HEK293 (cell line): Measurements from ENCODE around the gene EPS8.

Source experiments
- CTCF ChIA-PET: fragments of 350-600 bp; formaldehyde crosslinking; extraction: SDS; loops from one replicate; lab custom pipeline; 2021; ENCODE audit warnings: antibody characterized with exemption; lab: Yijun Ruan, JAX
- POLR2A ChIA-PET: fragments of 300-600 bp; formaldehyde crosslinking; extraction: SDS; loops from one replicate; lab custom pipeline; 2020; ENCODE audit warnings: antibody characterized with exemption, inconsistent platforms; lab: Yijun Ruan, JAX
- H3K27ac ChIP-seq: fragments of 200-500 bp; sonication (Bioruptor generic); 2 replicates; pipeline ENCODE4 v1.5.1; 2014; ENCODE audit warnings: low read depth, low read length, control low read depth, inconsistent platforms; ENCODE audit errors: extremely low read depth
- H3K36me3 ChIP-seq, 2 experiments: fragments of 200-500 bp in 1 of 2; sonication (Bioruptor generic) in 1 of 2; 1 replicate in 1 of 2; 2 replicates in 1 of 2; pipeline ENCODE4 v1.5.1; 2014 to 2017; ENCODE audit warnings: inconsistent platforms in 2 of 2, low read length in 2 of 2; ENCODE audit not compliant: control insufficient read depth in 2 of 2, insufficient read depth in 1 of 2
- H3K4me1 ChIP-seq: fragments of 200-500 bp; sonication (Bioruptor generic); 2 replicates; pipeline ENCODE4 v1.5.1; 2014; ENCODE audit warnings: mild to moderate bottlenecking, low read length, inconsistent platforms; ENCODE audit not compliant: control insufficient read depth, insufficient read depth
- H3K4me3 ChIP-seq: 2 replicates; pipeline ENCODE4 v1.5.1; 2011; ENCODE audit warnings: low read depth, mild to moderate bottlenecking, control low read depth, low read length, moderate library complexity
- H3K9me3 ChIP-seq: fragments of 200-500 bp; sonication (Bioruptor generic); 2 replicates; pipeline ENCODE4 v1.5.1; 2014; ENCODE audit warnings: low read depth, low read length, inconsistent platforms; ENCODE audit not compliant: control insufficient read depth, insufficient read depth
- FEZF1 ChIP-seq: fragments of 450-650 bp; formaldehyde crosslinking; IDR thresholded peaks from 2 replicates; pipeline ENCODE4 v1.5.1; 2016; ENCODE audit warnings: missing biosample characterization, missing genetic modification characterization
- KLF1 ChIP-seq: fragments of 450-650 bp; formaldehyde crosslinking; IDR thresholded peaks from 2 replicates; pipeline ENCODE4 v1.5.1; 2016; ENCODE audit warnings: missing biosample characterization, missing genetic modification characterization
- PRDM1 ChIP-seq: fragments of 450-650 bp; formaldehyde crosslinking; IDR thresholded peaks from 2 replicates; pipeline ENCODE4; 2016; ENCODE audit warnings: missing biosample characterization, missing genetic modification characterization
- PRDM6 ChIP-seq: fragments of 450-650 bp; formaldehyde crosslinking; IDR thresholded peaks from 2 replicates; pipeline ENCODE4 v1.5.1; 2017; ENCODE audit warnings: missing biosample characterization, missing genetic modification characterization
- RBAK ChIP-seq: fragments of 450-650 bp; formaldehyde crosslinking; IDR thresholded peaks from 2 replicates; pipeline ENCODE4 v1.5.1; 2016; ENCODE audit warnings: missing biosample characterization, missing genetic modification characterization
- REST ChIP-seq: fragments of 450-650 bp; formaldehyde crosslinking; IDR thresholded peaks from 2 replicates; pipeline ENCODE4 v1.5.1; 2016; ENCODE audit warnings: missing biosample characterization, missing genetic modification characterization
- SCRT2 ChIP-seq: fragments of 450-650 bp; formaldehyde crosslinking; IDR thresholded peaks from 2 replicates; pipeline ENCODE4 v1.5.1; 2016; ENCODE audit warnings: missing biosample characterization, missing genetic modification characterization
- ZBTB1 ChIP-seq: fragments of 450-650 bp; formaldehyde crosslinking; IDR thresholded peaks from 2 replicates; pipeline ENCODE4 v1.5.1; 2016; ENCODE audit warnings: missing biosample characterization, missing genetic modification characterization
- ZBTB10 ChIP-seq: fragments of 450-650 bp; formaldehyde crosslinking; IDR thresholded peaks from 2 replicates; pipeline ENCODE4 v1.5.1; 2016; ENCODE audit warnings: missing biosample characterization, missing genetic modification characterization
- ZBTB21 ChIP-seq: fragments of 450-650 bp; formaldehyde crosslinking; IDR thresholded peaks from 2 replicates; pipeline ENCODE4 v1.5.1; 2017; ENCODE audit warnings: missing biosample characterization, missing genetic modification characterization
- ZBTB48 ChIP-seq: fragments of 450-650 bp; formaldehyde crosslinking; IDR thresholded peaks from 2 replicates; pipeline ENCODE4 v1.5.1; 2016; ENCODE audit warnings: missing biosample characterization, missing genetic modification characterization
- ZBTB8A ChIP-seq: fragments of 450-650 bp; formaldehyde crosslinking; IDR thresholded peaks from 2 replicates; pipeline ENCODE4 v1.5.1; 2016; ENCODE audit warnings: missing biosample characterization, missing genetic modification characterization
- ZFP37 ChIP-seq: fragments of 450-650 bp; formaldehyde crosslinking; IDR thresholded peaks from 2 replicates; pipeline ENCODE4 v1.5.1; 2016; ENCODE audit warnings: missing biosample characterization, missing genetic modification characterization
- ZNF138 ChIP-seq: fragments of 450-650 bp; formaldehyde crosslinking; IDR thresholded peaks from 2 replicates; pipeline ENCODE4 v1.5.1; 2016; ENCODE audit warnings: missing biosample characterization, missing genetic modification characterization, borderline replicate concordance
- ZNF202 ChIP-seq: fragments of 450-650 bp; formaldehyde crosslinking; IDR thresholded peaks from 2 replicates; pipeline ENCODE4 v1.5.1; 2016; ENCODE audit warnings: missing biosample characterization, missing genetic modification characterization, borderline replicate concordance
- ZNF248 ChIP-seq: fragments of 450-650 bp; formaldehyde crosslinking; IDR thresholded peaks from 2 replicates; pipeline ENCODE4 v1.5.1; 2017; ENCODE audit warnings: missing biosample characterization, missing genetic modification characterization
- ZNF335 ChIP-seq: fragments of 450-650 bp; formaldehyde crosslinking; conservative IDR thresholded peaks from 2 replicates; pipeline ENCODE4 v1.5.1; 2016; ENCODE audit warnings: missing biosample characterization, missing genetic modification characterization
- ZNF341 ChIP-seq: fragments of 450-650 bp; formaldehyde crosslinking; IDR thresholded peaks from 2 replicates; pipeline ENCODE4; 2016; ENCODE audit warnings: low read depth, missing biosample characterization, missing genetic modification characterization
- ZNF398 ChIP-seq: fragments of 450-650 bp; formaldehyde crosslinking; IDR thresholded peaks from 2 replicates; pipeline ENCODE4 v1.5.1; 2017; ENCODE audit warnings: missing biosample characterization, missing genetic modification characterization
- ZNF404 ChIP-seq: fragments of 450-650 bp; formaldehyde crosslinking; IDR thresholded peaks from 2 replicates; pipeline ENCODE4 v1.5.1; 2017; ENCODE audit warnings: missing biosample characterization, missing genetic modification characterization
- ZNF416 ChIP-seq: fragments of 450-650 bp; formaldehyde crosslinking; IDR thresholded peaks from 2 replicates; pipeline ENCODE4 v1.5.1; 2016; ENCODE audit warnings: missing biosample characterization, missing genetic modification characterization
- ZNF510 ChIP-seq: fragments of 450-650 bp; formaldehyde crosslinking; IDR thresholded peaks from 2 replicates; pipeline ENCODE4 v1.5.1; 2018; ENCODE audit warnings: mild to moderate bottlenecking, missing genetic modification characterization, missing biosample characterization; ENCODE audit not compliant: insufficient replicate concordance
- ZNF549 ChIP-seq: fragments of 450-650 bp; IDR thresholded peaks from 2 replicates; pipeline ENCODE4 v1.5.1; 2018; ENCODE audit warnings: missing biosample characterization, missing genetic modification characterization, mild to moderate bottlenecking, inconsistent platforms, moderate library complexity
- ZNF580 ChIP-seq: fragments of 450-650 bp; formaldehyde crosslinking; IDR thresholded peaks from 2 replicates; pipeline ENCODE4 v1.5.1; 2016; ENCODE audit warnings: missing biosample characterization, missing genetic modification characterization
- ZNF624 ChIP-seq: fragments of 450-650 bp; formaldehyde crosslinking; IDR thresholded peaks from 2 replicates; pipeline ENCODE4 v1.5.1; 2017; ENCODE audit warnings: missing biosample characterization, missing genetic modification characterization
- ZNF654 ChIP-seq: fragments of 450-650 bp; formaldehyde crosslinking; IDR thresholded peaks from 2 replicates; pipeline ENCODE4 v1.5.1; 2016; ENCODE audit warnings: low read depth, missing biosample characterization, missing genetic modification characterization
- ZNF707 ChIP-seq: fragments of 450-650 bp; formaldehyde crosslinking; IDR thresholded peaks from 2 replicates; pipeline ENCODE4 v1.5.1; 2016; ENCODE audit warnings: missing biosample characterization, missing genetic modification characterization
- ZSCAN23 ChIP-seq: fragments of 450-650 bp; formaldehyde crosslinking; IDR thresholded peaks from 2 replicates; pipeline ENCODE4 v1.5.1; 2016; ENCODE audit warnings: missing biosample characterization, missing genetic modification characterization

The EPS8 gene

GRCh38 chr12:15710860-15711510 is 78.2 kb downstream of the EPS8 start (continued):
- TF ChIP-seq ZBTB10 (tag by site-specific recombination) (no peak), ZBTB8A (peak; percentile 70), RBAK (tag by site-specific recombination) (0 out of 2 replicates have a peak, but pooled peaks have one; percentile 40), ZNF580 (tag by site-specific recombination) (peak; percentile 51; the same call in 1 of the 2 replicates), ZNF335 (tag by site-specific recombination) (no peak), ZNF341 (0 out of 2 replicates have a peak, but pooled peaks have one; percentile 15), SCRT2 (tag by site-specific recombination) (no peak), REST (tag by site-specific recombination) (peak; percentile 58), ZSCAN23 (no peak)

GRCh38 chr12:15709551-15709950 is 79.6 kb downstream of the EPS8 start:
- Histone ChIP-seq H3K4me3 (no peak overlapping the region), H3K4me1 (peaks cover 2% of the 10 kb centered on the region; the same call in 1 of the 2 replicates), H3K36me3 (no peaks in the 10 kb centered on the region), H3K9me3 (no peaks in the 10 kb centered on the region), H3K27ac (no peak overlapping the region)
- POLR2A ChIA-PET, result no interaction called here
- CTCF ChIA-PET, result no interaction called here
- TF ChIP-seq ZNF138 (tag by site-specific recombination) (no peak), ZNF248 (tag by site-specific recombination) (no peak), ZBTB21 (tag by site-specific recombination) (no peak), ZNF202 (tag by site-specific recombination) (no peak), ZFP37 (tag by site-specific recombination) (no peak), ZNF624 (tag by site-specific recombination) (no peak), ZBTB1 (tag by site-specific recombination) (no peak), FEZF1 (tag by site-specific recombination) (no peak), ZNF404 (no peak), ZNF707 (tag by site-specific recombination) (no peak), ZNF549 (tag by site-specific recombination) (no peak), ZNF510 (no peak), ZNF416 (tag by site-specific recombination) (no peak), ZNF654 (no peak), ZNF398 (tag by site-specific recombination) (no peak), KLF1 (tag by site-specific recombination) (no peak), PRDM1 (no peak), PRDM6 (no peak), ZBTB48 (tag by site-specific recombination) (no peak)
